Choroid plexus epithelial cell (primary cell): ENCODE measurements around the gene LMX1A.

Experiments used
- DNase-seq: peaks from one replicate; pipeline ENCODE4 v3.0.0-alpha.2; 2010; ENCODE audit warnings: low read depth
- H3K4me3 ChIP-seq: 2 replicates; pipeline ENCODE4 v1.5.1; 2011; ENCODE audit warnings: low read depth, mild to moderate bottlenecking, control low read depth, low read length, moderate library complexity
- CTCF ChIP-seq: conservative IDR thresholded peaks from 2 replicates; pipeline ENCODE4 v1.5.1; 2011; ENCODE audit warnings: low read depth, mild to moderate bottlenecking, control low read depth, inconsistent platforms, low read length, moderate library complexity

The LMX1A gene

GRCh38 chr1:165367375-165367993 is 11.0 kb upstream of the LMX1A start:
- peak; percentile 96 for TF ChIP-seq CTCF
- no peak overlapping the region for H3K4me3 ChIP-seq
- peak; percentile 83 for DNase-seq

- no peak for TF ChIP-seq CTCF
- H3K4me3 ChIP-seq: no peak overlapping the region
- no peak for DNase-seq
These were observed 8.8 kb upstream of the LMX1A start for GRCh38 chr1:165365341-165365740.

GRCh38 chr1:165364568-165365133 is 8.1 kb upstream of the LMX1A start:
- no peak overlapping the region for H3K4me3 ChIP-seq
- no peak for TF ChIP-seq CTCF
- no peak for DNase-seq

GRCh38 chr1:165356876-165357275 is 361 bp upstream of the LMX1A start:
- no peak overlapping the region for H3K4me3 ChIP-seq
- DNase-seq: no peak

GRCh38 chr1:165355139-165355976 is 1.2 kb downstream of the LMX1A start:
- no peak overlapping the region for H3K4me3 ChIP-seq
- no peak for DNase-seq
- TF ChIP-seq CTCF: no peak

More at GRCh38 chr1:165356876-165357275, 361 bp upstream of the LMX1A start:
- TF ChIP-seq CTCF: no peak

GRCh38 chr1:165354739-165355138 is 1.8 kb downstream of the LMX1A start:
- DNase-seq: no peak
- no peak for TF ChIP-seq CTCF
- no peak overlapping the region for H3K4me3 ChIP-seq
